Measurements from ENCODE around the gene NMNAT1. TPM values are rescaled to one million over a fixed set of nuclear protein-coding genes. Genes with fewer than 3 reads are reported as not detected.

Gene NMNAT1
- total and polyA plus RNA-seq, 9 donors = 2.3 to 16.0 (median 5.8) TPM

DNA sequence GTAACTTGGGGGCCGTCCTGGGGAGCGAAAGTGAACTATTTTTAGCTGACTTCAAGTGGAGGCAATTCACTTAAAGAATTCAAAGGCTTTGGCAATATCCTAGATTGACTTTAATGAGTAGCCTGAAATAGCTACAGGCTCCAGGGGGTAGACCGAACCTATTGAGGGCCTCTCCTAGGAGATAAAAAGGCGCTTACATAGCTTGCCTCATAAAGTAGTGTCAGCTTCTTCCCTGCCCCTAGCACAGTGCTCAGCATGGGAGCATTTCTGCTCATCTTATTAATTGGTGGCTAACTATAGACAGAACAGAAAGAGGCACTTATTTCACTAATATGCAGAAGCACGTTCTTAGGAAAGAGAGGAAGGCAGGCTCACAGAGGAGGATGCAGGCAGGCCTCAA lies 20.9 kb upstream of the NMNAT1 start:
- 63 to 66% (median 64%) methylated on average over 5 of the region's 5 CpGs for WGBS, 3 donors
- Histone ChIP-seq H3K4me1 (ENCODE audit: insufficient read depth) (no peaks in the 10 kb centered on the region), H3K36me3 (no peaks in the 10 kb centered on the region), H3K27me3 (no peaks in the 10 kb centered on the region), H3K9me3 (no peaks in the 10 kb centered on the region), H3K4me3 (no peak overlapping the region), H3K27ac (no peak overlapping the region)
- intact Hi-C loops (cut with DNase I) = no loop called here
- TF ChIP-seq POLR2A (IDR thresholded peaks at IDR 0.05) (no peak), EP300 (IDR thresholded peaks at IDR 0.05) (no peak)
- TF ChIP-seq, protein P1, sequence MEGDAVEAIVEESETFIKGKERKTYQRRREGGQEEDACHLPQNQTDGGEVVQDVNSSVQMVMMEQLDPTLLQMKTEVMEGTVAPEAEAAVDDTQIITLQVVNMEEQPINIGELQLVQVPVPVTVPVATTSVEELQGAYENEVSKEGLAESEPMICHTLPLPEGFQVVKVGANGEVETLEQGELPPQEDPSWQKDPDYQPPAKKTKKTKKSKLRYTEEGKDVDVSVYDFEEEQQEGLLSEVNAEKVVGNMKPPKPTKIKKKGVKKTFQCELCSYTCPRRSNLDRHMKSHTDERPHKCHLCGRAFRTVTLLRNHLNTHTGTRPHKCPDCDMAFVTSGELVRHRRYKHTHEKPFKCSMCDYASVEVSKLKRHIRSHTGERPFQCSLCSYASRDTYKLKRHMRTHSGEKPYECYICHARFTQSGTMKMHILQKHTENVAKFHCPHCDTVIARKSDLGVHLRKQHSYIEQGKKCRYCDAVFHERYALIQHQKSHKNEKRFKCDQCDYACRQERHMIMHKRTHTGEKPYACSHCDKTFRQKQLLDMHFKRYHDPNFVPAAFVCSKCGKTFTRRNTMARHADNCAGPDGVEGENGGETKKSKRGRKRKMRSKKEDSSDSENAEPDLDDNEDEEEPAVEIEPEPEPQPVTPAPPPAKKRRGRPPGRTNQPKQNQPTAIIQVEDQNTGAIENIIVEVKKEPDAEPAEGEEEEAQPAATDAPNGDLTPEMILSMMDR (IDR thresholded peaks at IDR 0.05) = no peak
- no peak for DNase-seq

DNA sequence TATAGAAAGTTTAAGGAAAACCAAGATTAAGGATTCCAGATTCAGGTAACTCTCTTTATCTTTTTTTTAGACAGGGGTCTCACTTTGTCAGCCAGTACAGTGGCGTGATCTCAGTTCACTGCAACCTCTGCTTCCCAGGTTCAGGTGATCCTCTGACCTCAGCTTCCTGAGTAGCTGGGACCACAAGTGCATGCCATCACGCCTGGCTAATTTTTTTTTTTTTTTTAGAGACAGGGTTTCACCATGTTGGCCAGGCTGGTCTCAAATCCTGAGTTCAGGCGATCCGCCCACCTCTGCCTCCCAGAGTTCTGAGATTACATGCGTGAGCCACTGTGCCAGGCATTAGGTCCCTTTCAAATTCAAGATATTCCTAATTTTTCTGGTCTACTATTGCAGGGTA lies 16.0 kb upstream of the NMNAT1 start:
- no peak overlapping the region for H3K4me3 ChIP-seq
- intact Hi-C loops (cut with DNase I) = no loop called here
- H3K27ac ChIP-seq = no peak overlapping the region
- no peaks in the 10 kb centered on the region for H3K9me3 ChIP-seq
- DNase-seq = no peak
- WGBS, 3 donors = 89 to 94% (median 94%) methylated on average over 5 of the region's 5 CpGs
- H3K4me1 ChIP-seq (ENCODE audit: insufficient read depth) = no peaks in the 10 kb centered on the region
- TF ChIP-seq POLR2A (IDR thresholded peaks at IDR 0.05) = no peak
- TF ChIP-seq, protein P1 (IDR thresholded peaks at IDR 0.05) = no peak
- no peak for TF ChIP-seq EP300 (IDR thresholded peaks at IDR 0.05)
- H3K27me3 ChIP-seq = no peaks in the 10 kb centered on the region
- H3K36me3 ChIP-seq = no peaks in the 10 kb centered on the region

DNA sequence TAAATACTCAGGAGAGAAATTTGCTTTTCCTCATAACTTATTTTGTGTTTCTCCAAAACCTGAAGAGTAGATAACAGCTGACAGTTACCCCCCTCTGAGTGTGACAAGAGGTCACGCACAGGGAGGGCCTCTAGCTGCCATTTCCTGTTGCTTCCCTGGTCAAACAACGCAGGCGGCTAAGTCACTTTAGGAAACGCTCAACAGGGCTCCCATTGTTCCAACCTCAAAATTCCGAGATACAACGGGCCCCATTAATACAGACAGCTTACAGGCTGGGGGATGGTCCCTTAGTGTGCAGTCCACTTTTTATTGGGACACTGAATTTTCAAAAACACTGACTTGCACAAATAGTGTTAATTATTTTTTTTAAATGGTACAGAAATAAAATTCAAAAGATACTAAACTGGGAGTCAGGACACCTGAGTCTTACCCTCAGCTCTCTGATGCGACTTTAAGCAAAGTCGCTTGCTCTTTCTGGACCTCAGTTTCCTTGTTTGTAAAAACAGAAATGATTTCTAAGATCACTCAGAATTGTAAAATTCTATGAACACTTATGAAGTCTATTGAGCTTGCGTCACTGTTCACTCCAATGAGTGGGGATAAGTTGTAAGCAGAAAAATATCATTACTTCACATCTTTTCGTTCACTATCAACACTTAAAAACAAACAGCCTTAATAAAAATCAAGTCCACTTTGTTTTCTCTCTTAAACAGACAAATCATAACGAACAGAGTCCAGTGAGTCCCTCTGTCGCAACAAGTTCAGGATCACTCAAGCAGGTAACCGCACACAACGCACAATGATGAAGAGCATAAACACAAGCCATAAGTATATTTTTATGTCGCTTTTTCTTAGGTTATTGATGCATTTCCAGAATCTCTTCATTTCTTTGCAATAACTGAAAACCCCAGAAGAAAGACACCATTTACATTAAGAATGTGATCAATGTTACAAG lies 13.6 kb upstream of the NMNAT1 start:
- Histone ChIP-seq H3K4me1 (ENCODE audit: insufficient read depth) (no peaks in the 10 kb centered on the region), H3K4me3 (no peak overlapping the region), H3K27ac (no peak overlapping the region), H3K9me3 (no peaks in the 10 kb centered on the region), H3K36me3 (no peaks in the 10 kb centered on the region), H3K27me3 (no peaks in the 10 kb centered on the region)
- TF ChIP-seq EP300 (IDR thresholded peaks at IDR 0.05) (no peak), POLR2A (IDR thresholded peaks at IDR 0.05) (no peak)
- TF ChIP-seq, protein P1 (IDR thresholded peaks at IDR 0.05) = no peak
- WGBS, 3 donors = 79 to 83% (median 79%) methylated on average over 15 of the region's 15 CpGs
- intact Hi-C loops (cut with DNase I) = no loop called here
- DNase-seq = no peak

DNA sequence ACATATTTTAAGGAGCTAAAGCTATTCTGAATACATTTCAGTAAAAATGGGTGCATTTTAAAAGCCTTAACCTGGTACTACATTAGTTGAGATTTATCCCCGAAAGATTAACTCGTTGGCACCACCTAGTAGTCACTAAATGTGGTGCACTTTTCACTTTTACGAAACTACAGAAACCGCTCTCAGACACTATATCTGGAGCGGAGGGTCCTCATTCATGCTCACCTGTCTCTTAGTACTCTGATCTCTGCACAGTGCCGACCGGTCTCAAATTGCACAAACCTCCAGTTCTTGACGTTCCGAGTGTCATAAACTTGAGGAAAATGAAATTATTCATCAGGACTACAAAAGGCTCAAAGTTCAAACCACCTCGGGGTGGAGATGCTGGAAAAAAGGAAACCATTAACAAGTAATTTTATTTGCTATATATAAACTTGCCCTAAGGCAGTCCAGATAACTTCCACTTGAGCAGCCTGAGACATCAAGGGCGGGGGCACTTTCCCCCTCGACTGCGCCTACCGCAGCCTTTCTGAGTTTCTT lies 806 bp upstream of the NMNAT1 start:
- H3K27me3 ChIP-seq = no peaks in the 10 kb centered on the region
- H3K4me3 ChIP-seq = peak overlapping the region; percentile 73
- intact Hi-C loops (cut with DNase I) = loop anchor here in 2 of 4 donors (5.0 to 10.0 kb wide), 3 partner anchors 65 to 92 kb away; partner anchors contain the start of gene UBE4B (in 1 of the 2)
- DNase-seq = no peak
- 0 to 1% (median 0%) methylated on average over 14 of the region's 14 CpGs for WGBS, 3 donors
- TF ChIP-seq, protein P1 (IDR thresholded peaks at IDR 0.05) = no peak
- TF ChIP-seq POLR2A (IDR thresholded peaks at IDR 0.05) (no peak), EP300 (IDR thresholded peaks at IDR 0.05) (no peak)
- peak overlapping the region in 1 of 2 donors; percentile 67 for H3K27ac ChIP-seq
- peaks cover 5% of the 10 kb centered on the region for H3K4me1 ChIP-seq (ENCODE audit: insufficient read depth)
- no peaks in the 10 kb centered on the region for H3K36me3 ChIP-seq
- no peaks in the 10 kb centered on the region for H3K9me3 ChIP-seq

Measured in ovary (tissue), 9 donors.